RCC 7860 (cell line): Measurements from ENCODE around the gene ADAMTS3.
A peak's percentile ranks its signal among the peaks of the same experiment; 100 is the strongest.

Source experiments
- DNase-seq: peaks from one replicate; pipeline ENCODE4 v3.0.0-alpha.2; 2015; ENCODE audit warnings: low spot score
- FAIRE-seq: peaks from 2 replicates; lab custom pipeline; 2012; peaks lifted over from hg19 to GRCh38; lab: Jason Lieb, UNC

ADAMTS3 gene

GRCh38 chr4:72357908-72358307 is 211.1 kb downstream of the ADAMTS3 start:
- no peak for DNase-seq
- FAIRE-seq = no peak

GRCh38 chr4:72352711-72353110 is 216.3 kb downstream of the ADAMTS3 start:
- no peak for DNase-seq

GRCh38 chr4:72351521-72351920 is 217.5 kb downstream of the ADAMTS3 start:
- DNase-seq (no peak), FAIRE-seq (no peak)

More at GRCh38 chr4:72352711-72353110, 216.3 kb downstream of the ADAMTS3 start:
- FAIRE-seq = no peak

- FAIRE-seq (no peak), DNase-seq (no peak)
Measured at GRCh38 chr4:72348701-72349100, 220.3 kb downstream of the ADAMTS3 start.

GRCh38 chr4:72344418-72344817 is 224.6 kb downstream of the ADAMTS3 start:
- DNase-seq (no peak), FAIRE-seq (no peak)

- FAIRE-seq (no peak), DNase-seq (no peak)
Measured at GRCh38 chr4:72341432-72341820, 227.6 kb downstream of the ADAMTS3 start.

- FAIRE-seq (no peak), DNase-seq (no peak)
Measured at GRCh38 chr4:72340803-72341431, 228.1 kb downstream of the ADAMTS3 start.

- DNase-seq (no peak), FAIRE-seq (no peak)
Measured at GRCh38 chr4:72338060-72338459, 231.0 kb downstream of the ADAMTS3 start.

- no peak for DNase-seq
- FAIRE-seq = no peak
Measured at GRCh38 chr4:72330381-72330780, 238.6 kb downstream of the ADAMTS3 start.

GRCh38 chr4:72326692-72327632 is 242.1 kb downstream of the ADAMTS3 start:
- DNase-seq (peak; percentile 39), FAIRE-seq (peak; percentile 79)

- no peak for FAIRE-seq
- DNase-seq = no peak
Measured at GRCh38 chr4:72325215-72325614, 243.8 kb downstream of the ADAMTS3 start.

GRCh38 chr4:72323227-72323626 is 245.8 kb downstream of the ADAMTS3 start:
- DNase-seq (peak; percentile 18), FAIRE-seq (peak; percentile 81)

- FAIRE-seq (no peak), DNase-seq (no peak)
Measured at GRCh38 chr4:72320223-72320948, 248.6 kb downstream of the ADAMTS3 start.

- peak; percentile 78 for DNase-seq
- FAIRE-seq = no peak
Measured at GRCh38 chr4:72319601-72320021, 249.4 kb downstream of the ADAMTS3 start.

- DNase-seq = peak; percentile 78
- peak; percentile 97 for FAIRE-seq
Measured at GRCh38 chr4:72318421-72319170, 250.4 kb downstream of the ADAMTS3 start.

GRCh38 chr4:72314869-72315268 is 254.2 kb downstream of the ADAMTS3 start:
- DNase-seq (peak; percentile 29), FAIRE-seq (peak; percentile 77)

GRCh38 chr4:72313121-72313520 is 255.9 kb downstream of the ADAMTS3 start:
- no peak for FAIRE-seq

GRCh38 chr4:72312032-72312650 is 256.9 kb downstream of the ADAMTS3 start:
- FAIRE-seq (peak; percentile 90), DNase-seq (peak; percentile 91)

More at GRCh38 chr4:72313121-72313520, 255.9 kb downstream of the ADAMTS3 start:
- DNase-seq = no peak

GRCh38 chr4:72311291-72311690 is 257.7 kb downstream of the ADAMTS3 start:
- DNase-seq = no peak
- FAIRE-seq = no peak

GRCh38 chr4:72305620-72306019 is 263.4 kb downstream of the ADAMTS3 start:
- DNase-seq (no peak), FAIRE-seq (no peak)
